ENCODE measurements around the gene RYR2. TPM values are rescaled to one million over a fixed set of nuclear protein-coding genes. Genes with fewer than 3 reads are reported as not detected.
A peak's percentile ranks its signal among the peaks of the same experiment; 100 is the strongest.

Gene RYR2
- total RNA-seq, 1 donor from 2014 or later = 0.16 TPM

GRCh38 chr1:237640011-237640671 is 598.2 kb downstream of the RYR2 start:
- DNase-seq (ENCODE audit: low read depth) = no peak

GRCh38 chr1:237640966-237641365 is 599.0 kb downstream of the RYR2 start:
- DNase-seq (ENCODE audit: low read depth) = no peak

- DNase-seq (ENCODE audit: low read depth) = no peak
Measured at GRCh38 chr1:237650809-237651208, 608.8 kb downstream of the RYR2 start.

- no peak for DNase-seq (ENCODE audit: low read depth)
Measured at GRCh38 chr1:237655778-237656177, 613.8 kb downstream of the RYR2 start.

GRCh38 chr1:237664348-237664747 is 622.4 kb downstream of the RYR2 start:
- DNase-seq (ENCODE audit: low read depth) = no peak

GRCh38 chr1:237670302-237670701 is 628.3 kb downstream of the RYR2 start:
- no peak for DNase-seq (ENCODE audit: low read depth)

GRCh38 chr1:237671262-237671661 is 629.3 kb downstream of the RYR2 start:
- no peak for DNase-seq (ENCODE audit: low read depth)

GRCh38 chr1:237671935-237672334 is 630.0 kb downstream of the RYR2 start:
- no peak for DNase-seq (ENCODE audit: low read depth)

- DNase-seq (ENCODE audit: low read depth) = peak; percentile 1
Measured at GRCh38 chr1:237672748-237673147, 630.8 kb downstream of the RYR2 start.

GRCh38 chr1:237673631-237674030 is 631.6 kb downstream of the RYR2 start:
- no peak for DNase-seq (ENCODE audit: low read depth)

GRCh38 chr1:237677979-237678378 is 636.0 kb downstream of the RYR2 start:
- DNase-seq (ENCODE audit: low read depth) = peak; percentile 4

GRCh38 chr1:237679687-237680086 is 637.7 kb downstream of the RYR2 start:
- no peak for DNase-seq (ENCODE audit: low read depth)

GRCh38 chr1:237681210-237681609 is 639.2 kb downstream of the RYR2 start:
- DNase-seq (ENCODE audit: low read depth) = no peak

GRCh38 chr1:237684236-237684635 is 642.3 kb downstream of the RYR2 start:
- no peak for DNase-seq (ENCODE audit: low read depth)

- no peak for DNase-seq (ENCODE audit: low read depth)
Measured at GRCh38 chr1:237685551-237685950, 643.6 kb downstream of the RYR2 start.

GRCh38 chr1:237687804-237688203 is 645.8 kb downstream of the RYR2 start:
- DNase-seq (ENCODE audit: low read depth) = no peak

GRCh38 chr1:237690656-237691055 is 648.7 kb downstream of the RYR2 start:
- no peak for DNase-seq (ENCODE audit: low read depth)

- no peak for DNase-seq (ENCODE audit: low read depth)
Measured at GRCh38 chr1:237692255-237692654, 650.3 kb downstream of the RYR2 start.

GRCh38 chr1:237695878-237696277 is 653.9 kb downstream of the RYR2 start:
- DNase-seq (ENCODE audit: low read depth) = no peak

GRCh38 chr1:237700181-237700580 is 658.2 kb downstream of the RYR2 start:
- no peak for DNase-seq (ENCODE audit: low read depth)

- no peak for DNase-seq (ENCODE audit: low read depth)
Measured at GRCh38 chr1:237701534-237701933, 659.5 kb downstream of the RYR2 start.

GRCh38 chr1:237702161-237702560 is 660.2 kb downstream of the RYR2 start:
- no peak for DNase-seq (ENCODE audit: low read depth)

- no peak for DNase-seq (ENCODE audit: low read depth)
Measured at GRCh38 chr1:237705462-237705861, 663.5 kb downstream of the RYR2 start.

GRCh38 chr1:237709355-237709754 is 667.4 kb downstream of the RYR2 start:
- DNase-seq (ENCODE audit: low read depth) = no peak

Measured in myocyte (in vitro differentiated cells).